ENCODE results near the gene VWA5B1.

- TF ChIP-seq CTCF (IDR thresholded peaks at IDR 0.05), result no peak
- TF ChIP-seq POLR2A (IDR thresholded peaks at IDR 0.05), result no peak
- TF ChIP-seq POLR2AphosphoS5 (IDR thresholded peaks at IDR 0.05), result no peak
These were observed 64.6 kb downstream of the VWA5B1 start for GRCh38 chr1:20355101-20355827.

All from breast epithelium (tissue), 3 donors.